Adrenal gland (tissue), 12 donors: ENCODE results near the gene GTF2H1. TPM values are rescaled to one million over a fixed set of nuclear protein-coding genes. Genes with fewer than 3 reads are reported as not detected.

Source experiments
- DNase-seq, 7 donors: peaks; one replicate each; pipeline ENCODE4 v3.0.0-alpha.2; 2019 to 2020
- H3K27ac ChIP-seq, 5 donors: fragments of 200-600 bp; sonication (generic) in 4 of 5; 1 replicate in 3 of 5; 2 replicates in 2 of 5; pipeline versions ENCODE4 v1.5.1 to v1.8.0; 2016 to 2020; ENCODE audit warnings: mild to moderate bottlenecking in 1 of 5
- H3K27me3 ChIP-seq: fragments of 200-600 bp; 2 replicates; pipeline ENCODE4 v1.8.0; 2021
- H3K36me3 ChIP-seq, 2 donors: fragments of 200-600 bp; replicated peaks in 1 of 2; 1 replicate in 1 of 2; 2 replicates in 1 of 2; pipeline versions ENCODE4 v1.5.1 to v1.8.0; 2018 to 2022
- H3K4me1 ChIP-seq, 2 donors: fragments of 200-600 bp; replicated peaks in 1 of 2; 1 replicate in 1 of 2; 2 replicates in 1 of 2; pipeline versions ENCODE4 v1.5.1 to v1.8.0; 2018 to 2021
- H3K4me3 ChIP-seq, 4 donors: fragments of 200-600 bp; sonication (generic) in 3 of 4; one replicate each; pipeline ENCODE4 v1.5.1; 2016 to 2018
- H3K9me3 ChIP-seq, 3 donors: fragments of 200-600 bp; sonication (generic) in 1 of 3; replicated peaks in 1 of 3; 1 replicate in 2 of 3; 2 replicates in 1 of 3; pipeline versions ENCODE4 v1.5.1 to v1.8.0; 2016 to 2021
- CTCF ChIP-seq, 6 experiments: fragments of 450-650 bp in 4 of 6; fragments of 200-600 bp in 2 of 6; sonication (generic) in 1 of 6; IDR thresholded peaks; 1 replicate in 5 of 6; 2 replicates in 1 of 6; pipeline versions ENCODE4 v1.5.1 to v1.8.0; 2016 to 2021; ENCODE audit warnings: antibody characterized with exemption in 6 of 6, mild to moderate bottlenecking in 2 of 6, moderate library complexity in 1 of 6
- POLR2A ChIP-seq, 2 donors: fragments of 450-650 bp; IDR thresholded peaks; one replicate each; pipeline ENCODE4 v1.6.1; 2017; ENCODE audit warnings: antibody characterized with exemption in 2 of 2, mild to moderate bottlenecking in 2 of 2, moderate library complexity in 1 of 2
- WGBS, 4 donors: extraction: QIAGEN DNeasy Blood & Tissue Kit in 2 of 4; methylation state at CpG; one replicate each; pipeline versions ENCODE4 v1.1.5 to v1.1.7; 2013 to 2017; 5-methylcytosine and 5-hydroxymethylcytosine counted together
- intact Hi-C, 2 donors: fragments of 100-400 bp; cut with DNase I; formaldehyde crosslinking; loops; one replicate each; pipeline versions ENCODE4 v1.14.1 to v1.15.0; 2022 to 2023
- polyA plus RNA-seq, 3 donors: library from polyadenylated mRNA; stranded (reverse); fragments of 200-250 nt in 2 of 3; fragments of 350-450 nt in 1 of 3; fragmentation: Illumina TruSeq in 1 of 3; extraction: RNeasy Lipid Tissue Mini Kit (QIAGEN cat#74804) in 1 of 3; gene quantifications; one replicate each; pipeline ENCODE4 v1.2.3, GENCODE V29; 2013 to 2014
- total RNA-seq, 9 donors: library from RNA; depleted of rRNA in 4 of 9; stranded (reverse); fragments of >200 nt in 4 of 9; fragments of 120-200 nt in 1 of 9; fragmentation: NEBNext Ultra II Directional in 1 of 9; extraction: Animal tissue kit (Norgen Biotek cat#: 25700) in 1 of 9; gene quantifications; one replicate each; pipeline versions ENCODE4 v1.1.0 to v1.2.4, GENCODE V29; 2013 to 2023
- donor health status: healthy with polysubstance abuse.
- donor health status: Bipolar disorder and iron deficiency.
- donor health status: DM: yes; HTN: yes; CAD: no.
- donor health status: DM: no; HTN: no; CAD: no.
- donor health status: DM: no; HTN: no; CAD: no.
- donor health status: DM: yes; HTN: yes; CAD: no.

GTF2H1 gene
- total and polyA plus RNA-seq, 12 donors = 18.0 to 86.4 (median 44.4) TPM

GRCh38 chr11:18299721-18300120, 22.6 kb upstream of the GTF2H1 start:
- H3K36me3 ChIP-seq = peaks cover 0 to 65% of the 10 kb centered on the region in 2 donors
- TF ChIP-seq POLR2A (IDR thresholded peaks at IDR 0.05) (no peak), CTCF (IDR thresholded peaks at IDR 0.05) (no peak)
- no peaks in the 10 kb centered on the region for H3K4me1 ChIP-seq
- peak overlapping the region in 1 of 5 donors; percentile 1 for H3K27ac ChIP-seq
- no peak for DNase-seq
- no peaks in the 10 kb centered on the region for H3K27me3 ChIP-seq
- H3K4me3 ChIP-seq = no peak overlapping the region
- no peaks in the 10 kb centered on the region for H3K9me3 ChIP-seq
- intact Hi-C loops = no loop called here

- no peak for DNase-seq
- H3K4me1 ChIP-seq = no peaks in the 10 kb centered on the region
- no peaks in the 10 kb centered on the region for H3K9me3 ChIP-seq
- TF ChIP-seq POLR2A (IDR thresholded peaks at IDR 0.05) = no peak
- TF ChIP-seq CTCF (IDR thresholded peaks at IDR 0.05) = no peak
- intact Hi-C loops = no loop called here
- H3K27ac ChIP-seq = no peak overlapping the region
- H3K27me3 ChIP-seq = no peaks in the 10 kb centered on the region
- no peak overlapping the region for H3K4me3 ChIP-seq
- peaks cover 0 to 66% of the 10 kb centered on the region in 2 donors for H3K36me3 ChIP-seq
Measured at GRCh38 chr11:18304745-18305144, 17.6 kb upstream of the GTF2H1 start.

GRCh38 chr11:18307461-18308139, 14.8 kb upstream of the GTF2H1 start:
- no peak for DNase-seq
- H3K27ac ChIP-seq = no peak overlapping the region
- peaks cover 0 to 56% of the 10 kb centered on the region in 2 donors for H3K36me3 ChIP-seq
- no peaks in the 10 kb centered on the region for H3K27me3 ChIP-seq
- intact Hi-C loops = no loop called here
- TF ChIP-seq POLR2A (IDR thresholded peaks at IDR 0.05) (no peak), CTCF (IDR thresholded peaks at IDR 0.05) (no peak)
- 93 to 95% (median 94%) methylated on average over 2 of the region's 2 CpGs for WGBS, 4 donors
- H3K9me3 ChIP-seq = no peaks in the 10 kb centered on the region
- H3K4me3 ChIP-seq = no peak overlapping the region
- peaks cover 17 to 25% of the 10 kb centered on the region in 2 donors for H3K4me1 ChIP-seq

- 90 to 100% (median 95%) methylated on average over 2 of the region's 2 CpGs for WGBS, 4 donors
- no peak overlapping the region for H3K4me3 ChIP-seq
- intact Hi-C loops = no loop called here
- H3K27me3 ChIP-seq = no peaks in the 10 kb centered on the region
- DNase-seq = no peak
- no peak overlapping the region for H3K27ac ChIP-seq
- H3K4me1 ChIP-seq = peaks cover 23 to 31% of the 10 kb centered on the region in 2 donors
- H3K36me3 ChIP-seq = peaks cover 0 to 56% of the 10 kb centered on the region in 2 donors
- no peaks in the 10 kb centered on the region for H3K9me3 ChIP-seq
- TF ChIP-seq POLR2A (IDR thresholded peaks at IDR 0.05) = no peak
- no peak for TF ChIP-seq CTCF (IDR thresholded peaks at IDR 0.05)
Measured at GRCh38 chr11:18308242-18308641, 14.1 kb upstream of the GTF2H1 start.
